Natural killer cell treated with Interleukin-12 subunit alpha and Interleukin-12 subunit beta and Interleukin-15 and Interleukin-18, amount 100 ng/mL, for 72 hours (primary cell): Measurements from ENCODE around the gene CPM. TPM values are rescaled to one million over a fixed set of nuclear protein-coding genes. Genes with fewer than 3 reads are reported as not detected.
A peak's percentile ranks its signal among the peaks of the same experiment; 100 is the strongest.

Experiments used
- ATAC-seq, 2 donors: fragments of 150-1000 bp; cut with Tn5 transposase in 1 of 2; sonication (Bioruptor Pico), chemical (Tn5 transposase) in 1 of 2; 2 replicates each; pipeline ENCODE4 v1.10.0; 2021
- DNase-seq: peaks from one replicate; pipeline ENCODE4 v3.0.0; 2022; ENCODE audit warnings: low spot score
- H3K27ac Mint-ChIP-seq, 2 donors: 1 replicate in 1 of 2; 2 replicates in 1 of 2; pipeline ENCODE4 v1.8.0; 2022; ENCODE audit warnings: mixed read lengths in 2 of 2, mild to moderate bottlenecking in 1 of 2, moderate library complexity in 1 of 2
- H3K27me3 Mint-ChIP-seq, 2 donors: 1 replicate in 1 of 2; 2 replicates in 1 of 2; pipeline ENCODE4 v1.8.0; 2022; ENCODE audit warnings: mixed read lengths in 2 of 2
- H3K36me3 Mint-ChIP-seq: one replicate; pipeline ENCODE4 v1.8.0; 2022; ENCODE audit warnings: mixed read lengths
- H3K4me1 Mint-ChIP-seq, 2 donors: 1 replicate in 1 of 2; 2 replicates in 1 of 2; pipeline ENCODE4 v1.8.0; 2022; ENCODE audit warnings: low read depth in 2 of 2, mixed read lengths in 2 of 2, mild to moderate bottlenecking in 1 of 2
- H3K4me3 Mint-ChIP-seq: one replicate; pipeline ENCODE4 v1.8.0; 2022; ENCODE audit warnings: mixed read lengths
- H3K9me3 Mint-ChIP-seq: 2 replicates; pipeline ENCODE4 v1.8.0; 2022; ENCODE audit warnings: mixed read lengths
- total RNA-seq, 2 donors: library from RNA; stranded (reverse); gene quantifications; one replicate each; pipeline ENCODE4 v1.2.3, GENCODE V29; 2022

The CPM gene
- total RNA-seq, 2 donors from 2014 or later = 3.7 to 5.3 TPM

GRCh38 chr12:68855771-68856170 lies 77.2 kb downstream of the CPM start:
- Mint-ChIP-seq H3K27ac (no peak overlapping the region), H3K9me3 (no peaks in the 10 kb centered on the region), H3K27me3 (peaks cover 5 to 17% of the 10 kb centered on the region in 2 donors), H3K4me1 (no peaks in the 10 kb centered on the region), H3K4me3 (no peak overlapping the region), H3K36me3 (no peaks in the 10 kb centered on the region)
- ATAC-seq (no peak), DNase-seq (no peak)

- Mint-ChIP-seq H3K4me3 (no peak overlapping the region), H3K36me3 (no peaks in the 10 kb centered on the region), H3K9me3 (no peaks in the 10 kb centered on the region), H3K27ac (no peak overlapping the region), H3K27me3 (peaks cover 5 to 14% of the 10 kb centered on the region in 2 donors), H3K4me1 (no peaks in the 10 kb centered on the region)
- DNase-seq (no peak), ATAC-seq (no peak)
Measured at GRCh38 chr12:68855111-68855510, 77.9 kb downstream of the CPM start.

GRCh38 chr12:68854554-68854953 lies 78.4 kb downstream of the CPM start:
- ATAC-seq = no peak
- Mint-ChIP-seq H3K4me3 (no peak overlapping the region), H3K27me3 (peaks cover 5 to 13% of the 10 kb centered on the region in 2 donors), H3K9me3 (no peaks in the 10 kb centered on the region), H3K27ac (no peak overlapping the region), H3K36me3 (no peaks in the 10 kb centered on the region), H3K4me1 (no peaks in the 10 kb centered on the region)
- DNase-seq = no peak

GRCh38 chr12:68854078-68854468 lies 78.9 kb downstream of the CPM start:
- no peak overlapping the region for H3K27ac Mint-ChIP-seq
- H3K9me3 Mint-ChIP-seq = no peaks in the 10 kb centered on the region
- H3K27me3 Mint-ChIP-seq = peaks cover 5 to 13% of the 10 kb centered on the region in 2 donors
- H3K4me3 Mint-ChIP-seq = no peak overlapping the region
- DNase-seq (no peak), ATAC-seq (no peak)
- no peaks in the 10 kb centered on the region for H3K4me1 Mint-ChIP-seq
- H3K36me3 Mint-ChIP-seq = no peaks in the 10 kb centered on the region

GRCh38 chr12:68853396-68854077 lies 79.4 kb downstream of the CPM start:
- Mint-ChIP-seq H3K4me1 (no peaks in the 10 kb centered on the region), H3K36me3 (no peaks in the 10 kb centered on the region), H3K27me3 (peaks cover 5 to 13% of the 10 kb centered on the region in 2 donors), H3K9me3 (no peaks in the 10 kb centered on the region), H3K4me3 (no peak overlapping the region), H3K27ac (no peak overlapping the region)
- DNase-seq = no peak
- ATAC-seq = no peak

- peaks cover 5 to 10% of the 10 kb centered on the region in 2 donors for H3K27me3 Mint-ChIP-seq
- no peak overlapping the region for H3K4me3 Mint-ChIP-seq
- H3K27ac Mint-ChIP-seq = no peak overlapping the region
- H3K4me1 Mint-ChIP-seq = no peaks in the 10 kb centered on the region
- ATAC-seq (no peak), DNase-seq (no peak)
- H3K36me3 Mint-ChIP-seq = no peaks in the 10 kb centered on the region
- H3K9me3 Mint-ChIP-seq = no peaks in the 10 kb centered on the region
Measured at GRCh38 chr12:68851592-68852306, 81.2 kb downstream of the CPM start.

GRCh38 chr12:68850390-68850789 lies 82.6 kb downstream of the CPM start:
- H3K4me1 Mint-ChIP-seq = no peaks in the 10 kb centered on the region
- no peaks in the 10 kb centered on the region for H3K36me3 Mint-ChIP-seq
- H3K27me3 Mint-ChIP-seq = peaks cover 5 to 10% of the 10 kb centered on the region in 2 donors
- DNase-seq = no peak
- no peak for ATAC-seq
- no peak overlapping the region for H3K27ac Mint-ChIP-seq
- no peaks in the 10 kb centered on the region for H3K9me3 Mint-ChIP-seq
- no peak overlapping the region for H3K4me3 Mint-ChIP-seq

GRCh38 chr12:68846811-68847210 lies 86.2 kb downstream of the CPM start:
- peaks cover 4% of the 10 kb centered on the region for H3K36me3 Mint-ChIP-seq
- DNase-seq = no peak
- H3K27ac Mint-ChIP-seq = no peak overlapping the region
- H3K4me1 Mint-ChIP-seq = peaks cover 3% of the 10 kb centered on the region in 2 donors
- H3K9me3 Mint-ChIP-seq = no peaks in the 10 kb centered on the region
- H3K27me3 Mint-ChIP-seq = no peaks in the 10 kb centered on the region
- no peak for ATAC-seq
- H3K4me3 Mint-ChIP-seq = no peak overlapping the region

- peaks cover 3% of the 10 kb centered on the region in 2 donors for H3K4me1 Mint-ChIP-seq
- peak overlapping the region in 1 of 2 donors; percentile 54 for H3K27ac Mint-ChIP-seq
- H3K4me3 Mint-ChIP-seq = no peak overlapping the region
- H3K9me3 Mint-ChIP-seq = no peaks in the 10 kb centered on the region
- ATAC-seq (no peak), DNase-seq (no peak)
- H3K36me3 Mint-ChIP-seq = peaks cover 5% of the 10 kb centered on the region
- no peaks in the 10 kb centered on the region for H3K27me3 Mint-ChIP-seq
Measured at GRCh38 chr12:68844788-68845695, 87.9 kb downstream of the CPM start.

- H3K4me3 Mint-ChIP-seq = no peak overlapping the region
- H3K27ac Mint-ChIP-seq = no peak overlapping the region
- ATAC-seq (no peak), DNase-seq (no peak)
- no peaks in the 10 kb centered on the region for H3K27me3 Mint-ChIP-seq
- no peaks in the 10 kb centered on the region for H3K9me3 Mint-ChIP-seq
- peaks cover 3 to 4% of the 10 kb centered on the region in 2 donors for H3K4me1 Mint-ChIP-seq
- peaks cover 6% of the 10 kb centered on the region for H3K36me3 Mint-ChIP-seq
Measured at GRCh38 chr12:68844318-68844745, 88.6 kb downstream of the CPM start.

- peaks cover 3 to 7% of the 10 kb centered on the region in 2 donors for H3K4me1 Mint-ChIP-seq
- peaks cover 16% of the 10 kb centered on the region for H3K36me3 Mint-ChIP-seq
- no peaks in the 10 kb centered on the region for H3K27me3 Mint-ChIP-seq
- H3K4me3 Mint-ChIP-seq = no peak overlapping the region
- DNase-seq (no peak), ATAC-seq (no peak)
- H3K9me3 Mint-ChIP-seq = no peaks in the 10 kb centered on the region
- H3K27ac Mint-ChIP-seq = peak overlapping the region in 1 of 2 donors; percentile 57
Measured at GRCh38 chr12:68842784-68843567, 90.0 kb downstream of the CPM start.

GRCh38 chr12:68842123-68842522 lies 90.8 kb downstream of the CPM start:
- DNase-seq = no peak
- peaks cover 3 to 7% of the 10 kb centered on the region in 2 donors for H3K4me1 Mint-ChIP-seq
- no peaks in the 10 kb centered on the region for H3K9me3 Mint-ChIP-seq
- H3K36me3 Mint-ChIP-seq = peaks cover 18% of the 10 kb centered on the region
- H3K4me3 Mint-ChIP-seq = no peak overlapping the region
- ATAC-seq = no peak
- H3K27ac Mint-ChIP-seq = no peak overlapping the region
- H3K27me3 Mint-ChIP-seq = no peaks in the 10 kb centered on the region

- Mint-ChIP-seq H3K27ac (no peak overlapping the region), H3K4me3 (no peak overlapping the region), H3K9me3 (no peaks in the 10 kb centered on the region), H3K27me3 (no peaks in the 10 kb centered on the region), H3K4me1 (peaks cover 3 to 7% of the 10 kb centered on the region in 2 donors), H3K36me3 (peaks cover 18% of the 10 kb centered on the region)
- ATAC-seq (no peak), DNase-seq (no peak)
Measured at GRCh38 chr12:68841717-68842116, 91.3 kb downstream of the CPM start.
